ENCODE results near the gene ABCC1.
"Not testable (repeated sequence)": the region's sequence is repeated elsewhere in the genome, so short reads cannot be mapped to it uniquely, and the experiment has no call there.

ABCC1 gene

DNA sequence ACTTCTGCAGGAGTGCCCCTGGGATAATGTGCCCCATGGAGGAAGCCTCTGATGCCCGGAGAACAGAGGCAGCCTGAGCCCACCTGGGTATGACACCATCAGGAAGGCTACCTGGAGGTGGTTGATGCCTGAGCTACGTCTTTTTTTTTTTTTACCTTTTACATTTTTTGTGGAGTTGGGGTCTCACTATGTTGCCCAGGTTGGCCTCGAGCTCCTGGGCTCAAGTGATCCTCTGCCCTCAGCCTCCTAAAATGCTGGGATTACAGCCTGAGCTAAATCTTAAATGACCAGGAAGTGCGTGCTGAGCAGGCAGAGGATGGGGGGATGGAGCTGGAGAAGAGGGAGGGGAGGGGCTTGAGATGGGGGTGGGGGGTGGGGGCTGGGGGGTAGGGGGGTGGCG lies 241.1 kb downstream of the ABCC1 start:
- no peak for DNase-seq (ENCODE audit: low spot score)

DNA sequence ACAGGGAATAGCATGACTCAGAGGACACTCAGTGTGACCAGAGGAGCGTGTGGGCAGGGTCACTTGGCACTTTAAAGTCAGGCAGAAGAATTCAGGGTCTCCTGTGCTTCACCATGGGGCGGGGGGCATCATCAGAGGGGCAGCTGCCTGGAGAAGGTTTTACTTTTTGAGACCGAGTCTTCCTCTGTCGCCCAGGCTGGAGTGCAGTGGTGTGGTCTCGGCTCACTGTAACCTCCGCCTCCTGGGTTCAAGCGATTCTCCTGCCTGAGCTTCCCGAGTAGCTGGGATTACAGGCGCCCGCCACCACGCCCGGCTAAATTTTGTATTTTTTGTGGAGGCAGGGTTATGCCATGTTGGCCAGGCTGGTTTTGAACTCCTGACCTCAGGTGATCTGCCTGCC lies 241.6 kb downstream of the ABCC1 start:
- not testable (repeated sequence) for DNase-seq (ENCODE audit: low spot score)

DNA sequence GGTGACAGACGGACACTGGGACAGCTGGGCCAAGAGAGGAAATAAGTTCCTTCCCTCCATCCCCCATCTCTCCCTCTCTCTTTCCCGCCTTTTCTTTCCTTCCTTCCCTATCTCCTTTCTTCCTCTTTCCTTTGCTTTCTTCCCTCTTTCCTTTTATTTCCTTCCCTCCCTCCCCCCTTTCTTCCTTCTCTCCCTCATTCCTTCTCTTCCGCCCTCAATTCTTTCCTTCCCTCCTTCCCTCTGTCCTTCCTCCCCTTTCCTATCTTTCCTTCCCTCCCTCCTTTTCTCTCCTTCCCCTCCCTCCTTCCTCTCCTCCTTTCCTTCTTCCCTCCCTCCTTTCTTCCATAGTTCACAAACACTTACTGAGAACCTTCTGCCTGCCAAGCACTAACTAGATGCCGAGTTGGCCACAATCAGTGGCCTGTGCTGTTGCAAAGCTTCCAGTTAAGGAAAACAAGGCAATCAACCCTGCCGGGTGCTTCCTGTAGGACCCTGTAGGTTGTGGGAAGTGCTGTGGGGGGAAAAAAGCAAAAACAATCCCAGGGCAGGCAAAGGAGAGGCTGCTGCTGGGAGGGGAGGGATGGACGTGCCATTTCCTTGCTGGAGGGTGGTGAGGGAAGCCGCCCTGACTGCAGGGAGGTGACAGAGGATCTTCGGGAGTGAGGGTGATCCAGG lies 242.2 kb downstream of the ABCC1 start:
- no peak for DNase-seq (ENCODE audit: low spot score)
